OCI-LY7 (cell line): Measurements from ENCODE around the gene ANGPTL8.

Experiments
- EZH2phosphoT487 ChIP-seq: fragments of 200-600 bp; sonication (generic); IDR thresholded peaks from 2 replicates; pipeline ENCODE4 v1.6.1; 2018; ENCODE audit warnings: low read depth, borderline replicate concordance, mild to moderate bottlenecking, mixed run types, antibody characterized with exemption, low read length, moderate library complexity, mixed read lengths
- TF ChIP-seq, protein P1 (sequence below): fragments of 200-600 bp; sonication (generic); conservative IDR thresholded peaks from 2 replicates; pipeline ENCODE4 v1.5.1; 2014; ENCODE audit warnings: mild to moderate bottlenecking, antibody characterized with exemption, low read length, moderate library complexity, mixed read lengths

DNA sequence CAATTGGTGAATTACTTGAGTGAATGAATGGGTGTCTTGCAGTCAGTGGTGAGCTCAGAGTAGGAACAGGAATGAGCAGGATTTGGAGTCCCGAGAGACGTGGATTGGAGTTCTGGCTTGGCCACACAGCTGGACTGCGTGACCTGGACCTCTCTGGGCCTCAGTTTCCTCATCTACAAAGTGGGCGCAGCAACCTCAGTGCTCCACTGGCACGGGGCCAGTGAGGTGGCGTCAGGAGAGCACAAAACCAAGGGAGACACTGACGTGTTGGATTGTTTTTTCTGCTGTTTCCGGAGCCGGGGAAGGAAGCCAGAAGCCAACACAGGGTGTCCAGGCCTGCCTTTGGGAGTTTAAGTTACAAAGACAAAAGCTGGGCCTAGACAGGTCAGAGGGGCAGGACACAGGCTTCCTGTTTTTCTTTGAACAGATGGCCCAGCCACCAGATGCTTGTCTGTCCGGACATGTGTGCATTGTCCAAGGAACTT, 29.4 kb downstream of the ANGPTL8 start:
- TF ChIP-seq, protein P1, sequence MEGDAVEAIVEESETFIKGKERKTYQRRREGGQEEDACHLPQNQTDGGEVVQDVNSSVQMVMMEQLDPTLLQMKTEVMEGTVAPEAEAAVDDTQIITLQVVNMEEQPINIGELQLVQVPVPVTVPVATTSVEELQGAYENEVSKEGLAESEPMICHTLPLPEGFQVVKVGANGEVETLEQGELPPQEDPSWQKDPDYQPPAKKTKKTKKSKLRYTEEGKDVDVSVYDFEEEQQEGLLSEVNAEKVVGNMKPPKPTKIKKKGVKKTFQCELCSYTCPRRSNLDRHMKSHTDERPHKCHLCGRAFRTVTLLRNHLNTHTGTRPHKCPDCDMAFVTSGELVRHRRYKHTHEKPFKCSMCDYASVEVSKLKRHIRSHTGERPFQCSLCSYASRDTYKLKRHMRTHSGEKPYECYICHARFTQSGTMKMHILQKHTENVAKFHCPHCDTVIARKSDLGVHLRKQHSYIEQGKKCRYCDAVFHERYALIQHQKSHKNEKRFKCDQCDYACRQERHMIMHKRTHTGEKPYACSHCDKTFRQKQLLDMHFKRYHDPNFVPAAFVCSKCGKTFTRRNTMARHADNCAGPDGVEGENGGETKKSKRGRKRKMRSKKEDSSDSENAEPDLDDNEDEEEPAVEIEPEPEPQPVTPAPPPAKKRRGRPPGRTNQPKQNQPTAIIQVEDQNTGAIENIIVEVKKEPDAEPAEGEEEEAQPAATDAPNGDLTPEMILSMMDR = no peak
- no peak for TF ChIP-seq EZH2phosphoT487
